Thymus (tissue), 11 donors: ENCODE results near the gene MRPL3. TPM values are rescaled to one million over a fixed set of nuclear protein-coding genes. Genes with fewer than 3 reads are reported as not detected.
"Not testable (repeated sequence)": the region's sequence is repeated elsewhere in the genome, so short reads cannot be mapped to it uniquely, and the experiment has no call there.

ENCODE experiments used
- DNase-seq, 9 donors: peaks; one replicate each; pipeline ENCODE4 v3.0.0-alpha.2; 2013; ENCODE audit warnings: low spot score in 9 of 9, low read depth in 6 of 9, missing footprints in 1 of 9
- H3K27ac ChIP-seq, 2 donors: one replicate each; pipeline ENCODE4 v1.5.1; 2013; ENCODE audit warnings: control low read depth in 1 of 2, low read depth in 1 of 2, low read length in 1 of 2, mild to moderate bottlenecking in 1 of 2, moderate library complexity in 1 of 2
- H3K27me3 ChIP-seq, 2 donors: one replicate each; pipeline ENCODE4 v1.5.1; 2013; ENCODE audit warnings: low read length in 1 of 2; ENCODE audit not compliant: control insufficient read depth in 2 of 2, insufficient read depth in 1 of 2
- H3K36me3 ChIP-seq, 2 donors: one replicate each; pipeline ENCODE4 v1.5.1; 2013; ENCODE audit warnings: low read length in 1 of 2, mild to moderate bottlenecking in 1 of 2, moderate library complexity in 1 of 2; ENCODE audit not compliant: control insufficient read depth in 2 of 2, insufficient read depth in 2 of 2
- H3K4me1 ChIP-seq, 2 donors: one replicate each; pipeline ENCODE4 v1.5.1; 2013; ENCODE audit warnings: low read length in 2 of 2; ENCODE audit not compliant: control insufficient read depth in 2 of 2, insufficient read depth in 2 of 2
- H3K4me3 ChIP-seq, 2 donors: one replicate each; pipeline ENCODE4 v1.5.1; 2013; ENCODE audit warnings: low read length in 2 of 2, control low read depth in 1 of 2, mild to moderate bottlenecking in 1 of 2
- H3K9me3 ChIP-seq, 2 donors: one replicate each; pipeline ENCODE4 v1.5.1; 2013; ENCODE audit warnings: low read length in 1 of 2, mild to moderate bottlenecking in 1 of 2; ENCODE audit not compliant: control insufficient read depth in 2 of 2, insufficient read depth in 1 of 2
- whole genome bisulfite sequencing: extraction: QIAGEN DNeasy Blood & Tissue Kit; methylation state at CpG from one replicate; pipeline ENCODE4 v1.1.7; 2013; 5-methylcytosine and 5-hydroxymethylcytosine counted together
- polyA plus RNA-seq: library from polyadenylated mRNA; stranded (reverse); fragments of 200-250 nt; gene quantifications from one replicate; pipeline ENCODE4 v1.2.3, GENCODE V29; 2013
- total RNA-seq: library from RNA; stranded (reverse); fragments of 120-200 nt; gene quantifications from one replicate; pipeline ENCODE4 v1.2.4, GENCODE V29; 2013
- donor health status: healthy.

MRPL3 gene
- total and polyA plus RNA-seq, 2 donors = 77.8 to 112 TPM

DNA sequence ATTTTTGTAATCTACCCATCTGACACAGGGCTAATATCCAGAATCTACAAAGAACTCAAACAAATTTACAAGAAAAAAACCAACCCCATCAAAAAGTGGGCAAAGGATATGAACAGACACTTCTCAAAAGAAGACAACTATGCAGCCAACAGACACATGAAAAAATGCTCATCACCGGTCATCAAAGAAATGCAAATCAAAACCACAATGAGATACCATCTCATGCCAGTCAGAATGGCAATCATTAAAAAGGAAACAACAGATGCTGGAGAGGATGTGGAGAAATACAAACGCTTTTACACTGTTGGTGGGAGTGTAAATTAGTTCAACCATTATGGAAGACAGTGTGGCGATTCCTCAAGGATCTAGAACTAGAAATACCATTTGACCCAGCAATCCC is 16.2 kb downstream of the MRPL3 start:
- not testable (repeated sequence) for H3K4me3 ChIP-seq, H3K27me3 ChIP-seq, H3K4me1 ChIP-seq, DNase-seq, H3K9me3 ChIP-seq, H3K27ac ChIP-seq
- WGBS = 37% methylated on average over 3 of the region's 3 CpGs
- peaks cover 0 to 37% of the 10 kb centered on the region in 2 donors for H3K36me3 ChIP-seq

DNA sequence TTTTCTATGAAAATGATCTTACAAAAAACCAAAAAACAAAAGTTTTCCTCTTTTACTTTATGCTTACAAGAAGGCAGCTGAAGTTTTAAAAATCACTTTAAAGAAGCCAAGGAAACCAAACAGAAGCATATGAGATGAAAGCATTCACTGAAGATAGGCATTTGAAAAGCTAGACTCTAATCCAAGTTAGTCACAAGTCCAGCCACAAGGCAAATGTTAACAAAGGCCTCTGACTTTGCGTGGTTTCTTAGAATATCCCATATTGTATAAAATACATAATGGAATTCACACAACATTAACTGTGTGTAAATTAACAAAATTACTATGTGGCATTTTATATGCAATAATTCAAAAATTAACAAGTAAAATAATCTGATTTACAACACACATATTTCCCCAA is 17.7 kb downstream of the MRPL3 start:
- Histone ChIP-seq H3K36me3 (peaks cover 0 to 31% of the 10 kb centered on the region in 2 donors), H3K27me3 (no peaks in the 10 kb centered on the region), H3K27ac (no peak overlapping the region), H3K4me3 (no peak overlapping the region), H3K9me3 (no peaks in the 10 kb centered on the region), H3K4me1 (no peaks in the 10 kb centered on the region)
- no peak for DNase-seq
- WGBS = 98% methylated on average over 1 of the region's 1 CpG

DNA sequence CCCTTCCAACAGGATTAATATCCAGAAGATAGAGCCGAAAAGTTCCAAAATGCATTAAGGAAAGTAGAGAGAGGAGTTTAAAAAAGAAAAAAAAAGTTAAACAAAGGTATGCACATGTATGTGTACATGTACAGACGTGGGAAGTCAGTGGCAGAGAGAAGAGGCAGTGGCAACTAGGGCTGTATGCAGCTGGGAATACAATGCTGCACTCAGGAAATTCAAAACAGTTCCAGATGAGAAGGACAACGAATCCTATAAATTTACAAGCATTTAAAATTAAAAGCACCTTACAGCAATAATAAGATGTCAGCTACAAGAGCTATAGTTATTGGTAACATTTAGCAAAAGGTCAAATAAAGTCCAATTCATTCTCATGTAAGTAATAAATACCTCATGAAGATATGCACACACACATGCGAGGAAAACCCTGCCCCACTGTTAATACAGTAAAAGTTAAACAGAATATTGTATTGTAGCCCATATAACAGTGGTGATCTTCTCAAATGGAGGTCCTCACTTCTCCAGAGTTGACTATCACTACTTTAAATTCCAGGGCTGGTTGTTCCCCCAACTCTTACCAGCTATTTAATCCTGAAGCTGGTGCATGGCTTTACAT is 18.2 kb downstream of the MRPL3 start:
- Histone ChIP-seq H3K27me3 (no peaks in the 10 kb centered on the region), H3K36me3 (peaks cover 0 to 29% of the 10 kb centered on the region in 2 donors), H3K4me3 (no peak overlapping the region), H3K9me3 (no peaks in the 10 kb centered on the region), H3K27ac (no peak overlapping the region), H3K4me1 (no peaks in the 10 kb centered on the region)
- no peak for DNase-seq
- WGBS = 98% methylated on average over 4 of the region's 4 CpGs

DNA sequence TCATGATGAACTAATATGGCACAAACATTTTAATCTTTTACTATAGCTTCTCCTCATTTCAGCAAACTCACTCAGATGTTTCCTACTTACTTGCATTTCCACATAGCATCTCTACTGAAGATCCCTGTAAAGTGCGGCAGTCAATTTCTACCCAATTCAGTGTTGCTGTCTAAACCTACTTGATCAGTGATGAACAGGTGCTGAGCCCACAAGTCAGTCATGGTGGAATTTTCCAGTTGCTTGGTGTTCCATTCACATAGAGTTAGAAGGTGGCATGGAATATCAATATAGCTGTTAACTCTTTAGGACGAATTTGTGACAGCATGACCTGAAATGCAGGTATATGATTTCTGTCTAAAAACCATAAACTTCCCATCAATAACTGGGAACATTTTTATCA is 22.7 kb downstream of the MRPL3 start:
- H3K4me3 ChIP-seq = no peak overlapping the region
- no peaks in the 10 kb centered on the region for H3K9me3 ChIP-seq
- H3K27ac ChIP-seq = no peak overlapping the region
- H3K36me3 ChIP-seq = peaks cover 0 to 16% of the 10 kb centered on the region in 2 donors
- H3K4me1 ChIP-seq = no peaks in the 10 kb centered on the region
- H3K27me3 ChIP-seq = no peaks in the 10 kb centered on the region
- no peak for DNase-seq
- WGBS = 100% methylated on average over 2 of the region's 2 CpGs

DNA sequence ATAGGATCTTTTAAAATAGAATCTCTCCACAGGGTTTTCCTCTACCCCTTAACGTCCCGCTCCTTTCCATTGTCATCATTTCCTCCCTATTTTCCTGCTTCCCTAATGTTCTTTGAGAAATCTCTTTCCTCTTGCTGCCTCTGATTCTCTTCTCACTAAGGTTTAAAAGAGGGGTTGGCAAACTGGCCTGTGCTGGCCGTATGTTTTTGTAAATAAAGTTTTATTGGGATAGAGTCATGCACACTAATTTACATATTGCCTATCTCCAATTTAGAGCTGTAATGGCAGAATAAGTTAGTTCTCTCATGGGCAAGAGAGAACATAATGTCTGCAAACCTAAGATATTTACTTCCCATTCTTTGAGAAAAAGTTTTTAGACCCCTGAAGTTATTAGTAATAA is 25.0 kb downstream of the MRPL3 start:
- Histone ChIP-seq H3K4me1 (no peaks in the 10 kb centered on the region), H3K36me3 (peaks cover 0 to 7% of the 10 kb centered on the region in 2 donors), H3K9me3 (no peaks in the 10 kb centered on the region), H3K4me3 (no peak overlapping the region), H3K27me3 (no peaks in the 10 kb centered on the region), H3K27ac (no peak overlapping the region)
- 97% methylated on average over 3 of the region's 3 CpGs for WGBS
- DNase-seq = no peak

DNA sequence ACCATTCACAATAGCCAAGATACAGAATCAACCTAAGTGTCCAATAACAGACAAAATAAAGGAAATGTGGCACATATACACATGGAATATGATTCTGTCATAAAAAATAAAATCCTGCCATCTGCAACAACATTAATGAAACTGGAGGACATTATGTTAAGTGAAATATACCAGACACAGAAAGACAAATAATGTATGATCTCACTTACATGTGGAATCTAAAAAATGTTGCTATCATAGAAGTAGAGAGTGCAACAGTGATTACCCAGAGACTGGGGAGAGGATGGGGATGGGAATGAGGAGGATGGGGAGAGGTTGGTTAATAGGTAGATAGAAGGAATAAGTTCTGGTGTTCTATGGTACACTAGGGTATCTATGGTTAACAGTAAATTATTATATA is 28.7 kb downstream of the MRPL3 start:
- Histone ChIP-seq H3K9me3 (no peaks in the 10 kb centered on the region), H3K27ac (no peak overlapping the region), H3K36me3 (peaks cover 3 to 14% of the 10 kb centered on the region in 2 donors), H3K4me1 (no peaks in the 10 kb centered on the region), H3K27me3 (no peaks in the 10 kb centered on the region), H3K4me3 (no peak overlapping the region)
- DNase-seq = no peak

DNA sequence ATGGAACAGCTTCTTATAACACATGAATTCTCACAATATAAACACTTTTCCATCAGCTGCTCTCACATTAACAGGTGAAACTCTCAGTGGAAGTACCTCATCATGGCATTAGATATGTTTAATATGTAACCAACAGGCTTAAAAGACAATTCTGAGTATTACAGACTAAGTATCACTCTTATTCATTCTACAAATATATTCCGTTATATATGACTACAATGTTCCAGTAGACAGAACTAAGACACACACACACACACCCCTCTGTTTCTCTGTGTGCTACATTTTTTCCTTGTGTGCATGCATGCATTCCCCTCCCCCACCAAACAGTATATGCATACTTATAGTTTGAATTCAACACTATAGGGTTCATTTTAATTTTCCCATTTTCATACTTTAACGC is 32.4 kb downstream of the MRPL3 start:
- 97% methylated on average over 2 of the region's 2 CpGs for WGBS
- Histone ChIP-seq H3K27me3 (no peaks in the 10 kb centered on the region), H3K4me1 (no peaks in the 10 kb centered on the region), H3K9me3 (no peaks in the 10 kb centered on the region), H3K4me3 (no peak overlapping the region), H3K27ac (no peak overlapping the region), H3K36me3 (peaks cover 3 to 23% of the 10 kb centered on the region in 2 donors)
- DNase-seq = no peak

DNA sequence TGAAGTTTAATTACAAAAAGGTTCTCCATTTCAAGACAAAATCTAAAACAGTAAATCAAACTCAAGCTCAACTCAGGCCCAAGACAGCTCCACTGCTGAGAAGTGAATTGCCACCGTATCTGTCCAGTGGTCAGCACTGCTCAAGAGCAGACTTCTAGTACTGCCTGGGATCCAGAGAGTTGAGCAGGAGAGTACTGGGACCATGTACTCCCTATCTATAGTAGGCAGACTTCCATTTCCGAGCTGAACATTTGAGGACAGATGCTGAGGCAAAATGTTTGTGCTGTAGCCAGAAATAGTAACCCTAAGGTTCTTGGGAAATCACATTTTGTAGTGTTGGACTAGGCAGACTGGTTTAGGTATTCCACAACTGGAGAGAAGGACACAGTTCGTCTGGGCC is 44.1 kb downstream of the MRPL3 start:
- Histone ChIP-seq H3K36me3 (peaks cover 9 to 12% of the 10 kb centered on the region in 2 donors), H3K27me3 (no peaks in the 10 kb centered on the region), H3K27ac (no peak overlapping the region), H3K4me1 (no peaks in the 10 kb centered on the region), H3K4me3 (no peak overlapping the region), H3K9me3 (no peaks in the 10 kb centered on the region)
- 98% methylated on average over 3 of the region's 3 CpGs for WGBS
- DNase-seq = no peak

DNA sequence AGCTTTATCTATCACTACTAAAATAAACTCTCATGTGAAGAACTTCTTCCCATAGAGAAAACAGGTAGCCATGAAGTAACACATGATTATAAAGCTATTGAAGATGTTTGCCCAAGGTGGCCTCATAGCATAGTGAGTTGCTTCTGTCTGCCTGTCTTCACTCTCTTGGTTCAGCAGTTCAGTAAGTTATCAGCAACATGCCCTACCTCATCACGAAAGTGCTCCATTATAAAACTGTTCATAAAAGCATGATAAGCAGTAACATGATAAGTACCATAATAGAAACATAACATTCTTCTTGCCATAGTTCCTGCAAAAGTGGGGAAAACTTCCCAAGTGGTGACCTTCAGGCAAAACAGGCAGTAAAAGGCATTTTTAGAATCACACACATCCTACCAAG is 45.6 kb downstream of the MRPL3 start:
- DNase-seq = no peak
- H3K9me3 ChIP-seq = no peaks in the 10 kb centered on the region
- H3K36me3 ChIP-seq = peaks cover 8 to 9% of the 10 kb centered on the region in 2 donors
- no peaks in the 10 kb centered on the region for H3K4me1 ChIP-seq
- H3K27ac ChIP-seq = no peak overlapping the region
- H3K27me3 ChIP-seq = no peaks in the 10 kb centered on the region
- 100% methylated on average over 1 of the region's 1 CpG for WGBS
- no peak overlapping the region for H3K4me3 ChIP-seq

DNA sequence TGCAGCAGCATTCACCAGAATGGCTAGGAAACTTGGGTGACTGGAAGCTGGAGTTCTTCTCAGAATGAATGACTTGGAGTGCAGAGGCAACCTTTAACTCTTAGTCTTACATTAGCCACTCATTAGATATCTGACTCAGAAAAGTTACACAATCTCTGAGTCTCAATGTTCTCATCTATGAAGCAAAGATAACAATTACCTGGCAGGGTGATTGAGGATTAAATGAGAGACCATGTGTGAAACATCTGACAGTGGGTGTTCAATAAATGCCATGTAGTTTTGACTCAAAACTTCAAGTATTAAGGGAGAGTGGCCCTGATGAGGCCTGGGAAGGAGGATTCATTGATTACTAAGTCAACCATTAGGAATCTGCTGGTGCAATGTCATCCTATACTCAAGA is 48.3 kb downstream of the MRPL3 start:
- Histone ChIP-seq H3K27ac (no peak overlapping the region), H3K9me3 (no peaks in the 10 kb centered on the region)

More for the DNA sequence above, 48.3 kb downstream of the MRPL3 start:
- H3K27me3 ChIP-seq = no peaks in the 10 kb centered on the region
- H3K36me3 ChIP-seq = no peaks in the 10 kb centered on the region
- no peaks in the 10 kb centered on the region for H3K4me1 ChIP-seq
- H3K4me3 ChIP-seq = no peak overlapping the region
- no peak for DNase-seq
